Gastrocnemius medialis (tissue), 4 donors: ENCODE data around the gene ABCB10. TPM values are rescaled to one million over a fixed set of nuclear protein-coding genes. Genes with fewer than 3 reads are reported as not detected.

Source experiments
- ATAC-seq, 2 donors: fragments of 150-250 bp; one replicate each; pipeline ENCODE4 v1.9.1; 2016
- DNase-seq, 2 donors: peaks; one replicate each; pipeline ENCODE4 v3.0.0-alpha.2; 2019
- H3K27ac ChIP-seq, 4 donors: fragments of 200-600 bp; sonication (generic); 1 replicate in 1 of 4; 2 replicates in 3 of 4; pipeline ENCODE4 v1.5.1; 2016 to 2018; ENCODE audit warnings: mild to moderate bottlenecking in 2 of 4, moderate library complexity in 1 of 4
- H3K27me3 ChIP-seq, 3 donors: fragments of 200-600 bp; sonication (generic) in 2 of 3; 1 replicate in 1 of 3; 2 replicates in 2 of 3; pipeline versions ENCODE4 v1.5.1 to v1.6.0; 2016 to 2019; ENCODE audit warnings: mild to moderate bottlenecking in 1 of 3, moderate library complexity in 1 of 3
- H3K36me3 ChIP-seq, 2 donors: fragments of 200-600 bp; sonication (generic) in 1 of 2; one replicate each; pipeline ENCODE4 v1.5.1; 2017 to 2018
- H3K4me1 ChIP-seq, 2 donors: fragments of 200-600 bp; sonication (generic) in 1 of 2; one replicate each; pipeline ENCODE4 v1.5.1; 2016 to 2017; ENCODE audit warnings: mild to moderate bottlenecking in 2 of 2
- H3K4me3 ChIP-seq, 4 donors: fragments of 200-600 bp; sonication (generic) in 3 of 4; 1 replicate in 1 of 4; 2 replicates in 3 of 4; pipeline ENCODE4 v1.5.1; 2016 to 2019; ENCODE audit warnings: mild to moderate bottlenecking in 2 of 4
- H3K9me3 ChIP-seq, 3 donors: fragments of 200-600 bp; sonication (generic) in 2 of 3; 1 replicate in 1 of 3; 2 replicates in 2 of 3; pipeline ENCODE4 v1.5.1; 2016 to 2019
- POLR2A ChIP-seq, 2 donors: fragments of 450-650 bp; IDR thresholded peaks; one replicate each; pipeline ENCODE4 v1.6.1; 2017; ENCODE audit warnings: antibody characterized with exemption in 2 of 2, mild to moderate bottlenecking in 2 of 2, moderate library complexity in 2 of 2
- in situ Hi-C, 4 donors: fragments of 200-750 bp; cut with MboI; loops; one replicate each; pipeline versions ENCODE4 v1.15.0 to v1.8.0; 2017; ENCODE audit warnings: low sequenced_read_pairs in 4 of 4
- intact Hi-C: fragments of 100-400 bp; cut with DNase I; formaldehyde crosslinking; loops from one replicate; pipeline ENCODE4 v1.15.1; 2023; ENCODE audit warnings: low total_unique reads
- total RNA-seq, 4 donors: library from RNA; depleted of rRNA; stranded (reverse); fragments of >200 nt; gene quantifications; one replicate each; pipeline versions ENCODE4 v1.1.0 to v1.2.3, GENCODE V29; 2016
- TF ChIP-seq, protein P1 (sequence below), 5 experiments: fragments of 450-650 bp in 3 of 5; fragments of 200-600 bp in 2 of 5; sonication (generic) in 2 of 5; IDR thresholded peaks in 4 of 5; conservative IDR thresholded peaks in 1 of 5; 1 replicate in 4 of 5; 2 replicates in 1 of 5; pipeline ENCODE4 v1.5.1; 2016 to 2019; ENCODE audit warnings: antibody characterized with exemption in 5 of 5, mild to moderate bottlenecking in 3 of 5, moderate library complexity in 3 of 5

The ABCB10 gene
- total RNA-seq, 4 donors from 2014 or later = 14.5 to 29.9 (median 19.3) TPM

- no peak for DNase-seq
- TF ChIP-seq, protein P1, sequence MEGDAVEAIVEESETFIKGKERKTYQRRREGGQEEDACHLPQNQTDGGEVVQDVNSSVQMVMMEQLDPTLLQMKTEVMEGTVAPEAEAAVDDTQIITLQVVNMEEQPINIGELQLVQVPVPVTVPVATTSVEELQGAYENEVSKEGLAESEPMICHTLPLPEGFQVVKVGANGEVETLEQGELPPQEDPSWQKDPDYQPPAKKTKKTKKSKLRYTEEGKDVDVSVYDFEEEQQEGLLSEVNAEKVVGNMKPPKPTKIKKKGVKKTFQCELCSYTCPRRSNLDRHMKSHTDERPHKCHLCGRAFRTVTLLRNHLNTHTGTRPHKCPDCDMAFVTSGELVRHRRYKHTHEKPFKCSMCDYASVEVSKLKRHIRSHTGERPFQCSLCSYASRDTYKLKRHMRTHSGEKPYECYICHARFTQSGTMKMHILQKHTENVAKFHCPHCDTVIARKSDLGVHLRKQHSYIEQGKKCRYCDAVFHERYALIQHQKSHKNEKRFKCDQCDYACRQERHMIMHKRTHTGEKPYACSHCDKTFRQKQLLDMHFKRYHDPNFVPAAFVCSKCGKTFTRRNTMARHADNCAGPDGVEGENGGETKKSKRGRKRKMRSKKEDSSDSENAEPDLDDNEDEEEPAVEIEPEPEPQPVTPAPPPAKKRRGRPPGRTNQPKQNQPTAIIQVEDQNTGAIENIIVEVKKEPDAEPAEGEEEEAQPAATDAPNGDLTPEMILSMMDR (IDR thresholded peaks at IDR 0.05 in 4 of 5, conservative IDR thresholded peaks at IDR 0.05 in 1 of 5) = no peak
- TF ChIP-seq POLR2A (IDR thresholded peaks at IDR 0.05) = no peak
- Histone ChIP-seq H3K4me3 (no peak overlapping the region), H3K27me3 (no peaks in the 10 kb centered on the region), H3K36me3 (peaks cover 0 to 29% of the 10 kb centered on the region in 2 donors), H3K27ac (no peak overlapping the region), H3K4me1 (peaks cover 22 to 30% of the 10 kb centered on the region in 2 donors), H3K9me3 (no peaks in the 10 kb centered on the region)
- intact Hi-C loops = no loop called here
- in situ Hi-C loops = no loop called here
- no peak for ATAC-seq
Observed at GRCh38 chr1:229594227-229595008, 35.9 kb upstream of the ABCB10 start.

- Histone ChIP-seq H3K27ac (no peak overlapping the region), H3K9me3 (no peaks in the 10 kb centered on the region), H3K4me3 (no peak overlapping the region), H3K4me1 (peaks cover 17 to 24% of the 10 kb centered on the region in 2 donors), H3K36me3 (peaks cover 0 to 29% of the 10 kb centered on the region in 2 donors), H3K27me3 (no peaks in the 10 kb centered on the region)
- no peak for TF ChIP-seq POLR2A (IDR thresholded peaks at IDR 0.05)
- TF ChIP-seq, protein P1 (IDR thresholded peaks at IDR 0.05 in 4 of 5, conservative IDR thresholded peaks at IDR 0.05 in 1 of 5) = no peak
- ATAC-seq = no peak
- no peak for DNase-seq
- in situ Hi-C loops = no loop called here
- intact Hi-C loops = no loop called here
Observed at GRCh38 chr1:229593800-229594199, 35.3 kb upstream of the ABCB10 start.

GRCh38 chr1:229590119-229590518, 31.6 kb upstream of the ABCB10 start:
- no peak for DNase-seq
- intact Hi-C loops (no loop called here), in situ Hi-C loops (no loop called here)
- peaks cover 0 to 26% of the 10 kb centered on the region in 2 donors for H3K36me3 ChIP-seq
- no peak overlapping the region for H3K4me3 ChIP-seq
- no peaks in the 10 kb centered on the region for H3K4me1 ChIP-seq
- TF ChIP-seq, protein P1 (IDR thresholded peaks at IDR 0.05 in 4 of 5, conservative IDR thresholded peaks at IDR 0.05 in 1 of 5) = no peak
- no peak for TF ChIP-seq POLR2A (IDR thresholded peaks at IDR 0.05)
- H3K27me3 ChIP-seq = no peaks in the 10 kb centered on the region
- H3K27ac ChIP-seq = no peak overlapping the region
- no peaks in the 10 kb centered on the region for H3K9me3 ChIP-seq
- no peak for ATAC-seq

DNA sequence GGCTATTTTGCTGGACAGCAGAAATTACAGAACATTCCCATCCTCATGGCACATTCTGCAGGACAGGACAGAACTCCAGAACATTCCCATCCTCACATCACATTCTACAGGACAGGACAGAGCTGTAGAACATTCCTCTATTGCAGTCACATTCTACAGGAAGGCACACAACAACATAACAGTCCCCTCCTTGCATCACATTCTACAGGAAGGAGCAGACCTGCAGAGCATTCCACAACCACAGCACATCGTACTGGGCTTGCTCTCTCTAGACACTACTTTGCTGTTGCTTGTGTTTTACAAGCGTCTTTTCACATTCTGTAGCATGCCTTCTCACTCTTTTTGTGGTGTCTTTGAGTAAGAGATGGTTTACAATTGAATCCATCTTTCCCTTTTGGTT, 26.8 kb upstream of the ABCB10 start:
- Histone ChIP-seq H3K9me3 (no peaks in the 10 kb centered on the region), H3K27me3 (no peaks in the 10 kb centered on the region), H3K4me1 (peaks cover 0 to 10% of the 10 kb centered on the region in 2 donors), H3K36me3 (no peaks in the 10 kb centered on the region), H3K27ac (no peak overlapping the region), H3K4me3 (no peak overlapping the region)
- no peak for ATAC-seq
- TF ChIP-seq, protein P1 (IDR thresholded peaks at IDR 0.05 in 4 of 5, conservative IDR thresholded peaks at IDR 0.05 in 1 of 5) = no peak
- no peak for TF ChIP-seq POLR2A (IDR thresholded peaks at IDR 0.05)
- no peak for DNase-seq
- intact Hi-C loops (no loop called here), in situ Hi-C loops (no loop called here)
